K562 (cell line): Measurements from ENCODE around the gene NR2F1. TPM values are rescaled to one million over a fixed set of nuclear protein-coding genes. Genes with fewer than 3 reads are reported as not detected.

Experiments
- ATAC-seq: fragments of 200-7000 bp; cut with Tn5 transposase; 3 replicates; pipeline ENCODE4 v1.9.1; 2020; ENCODE audit warnings: moderate library complexity
- BruUV-seq: library from RNA; stranded (reverse); fragments of 400-500 nt; replicated peaks from 2 replicates; lab custom pipeline; 2021; lab: Mats Ljungman, UMichigan
- CTCF ChIA-PET: fragments of 300-600 bp; formaldehyde crosslinking; extraction: SDS; loops from one replicate; lab custom pipeline; 2021; ENCODE audit warnings: low intra/inter-chr PET ratio; lab: Yijun Ruan, JAX
- POLR2A ChIA-PET: fragments of 300-600, 350-650 bp; sonication (Branson Sonifier 250); formaldehyde crosslinking; extraction: SDS; loops from one replicate; lab custom pipeline; 2021; ENCODE audit warnings: antibody characterized with exemption, inconsistent platforms; lab: Yijun Ruan, JAX
- DNase-seq, 4 experiments: peaks; one replicate each; pipeline versions ENCODE4 v3.0.0 to v3.0.0-alpha.2; 2011 to 2018; ENCODE audit warnings: low spot score in 3 of 4, mixed read lengths in 3 of 4; ENCODE audit errors: extremely low read depth in 1 of 4
- FAIRE-seq: peaks from 2 replicates; lab custom pipeline; 2011; peaks lifted over from hg19 to GRCh38; lab: Jason Lieb, UNC
- H2AFZ ChIP-seq: 2 replicates; pipeline ENCODE4 v1.6.0; 2011; ENCODE audit warnings: low read depth, low read length, control low read depth, inconsistent platforms
- H3K27ac ChIP-seq: fragments of 200-600 bp; 3 replicates; pipeline ENCODE4 v1.8.0; 2011; ENCODE audit warnings: low read depth, mild to moderate bottlenecking, control low read depth, inconsistent platforms, low read length, moderate library complexity, mixed read lengths; ENCODE audit errors: extremely low read depth
- H3K27me3 ChIP-seq, 2 experiments: fragments of 300-600 bp in 1 of 2; 2 replicates in 1 of 2; 3 replicates in 1 of 2; pipeline versions ENCODE4 v1.6.0 to v1.8.0; 2011; ENCODE audit warnings: inconsistent platforms in 2 of 2, low read length in 2 of 2, mild to moderate bottlenecking in 1 of 2, mixed read lengths in 1 of 2, moderate library complexity in 1 of 2; ENCODE audit not compliant: control insufficient read depth in 2 of 2, insufficient read depth in 2 of 2
- H3K36me3 ChIP-seq: fragments of 300-600 bp; 3 replicates; pipeline ENCODE4 v1.8.0; 2011; ENCODE audit warnings: mild to moderate bottlenecking, low read length, inconsistent platforms; ENCODE audit not compliant: control insufficient read depth, insufficient read depth
- H3K4me1 ChIP-seq, 2 experiments: fragments of 200-600 bp in 1 of 2; replicated peaks in 1 of 2; 2 replicates in 1 of 2; 3 replicates in 1 of 2; pipeline versions ENCODE4 v1.5.1 to v1.8.0; 2011; ENCODE audit warnings: inconsistent platforms in 2 of 2, low read length in 2 of 2, mild to moderate bottlenecking in 1 of 2, mixed read lengths in 1 of 2, moderate library complexity in 1 of 2; ENCODE audit not compliant: control insufficient read depth in 2 of 2, insufficient read depth in 2 of 2
- H3K4me2 ChIP-seq: 2 replicates; pipeline ENCODE4 v1.6.1; 2011; ENCODE audit warnings: low read length, control low read depth, inconsistent platforms, mixed read lengths; ENCODE audit not compliant: insufficient read depth
- H3K4me3 ChIP-seq: fragments of 200-600 bp; sonication (generic), shearing (Covaris generic); 2 replicates; pipeline ENCODE4 v1.5.1; 2016; ENCODE audit warnings: control low read depth, inconsistent platforms
- H3K79me2 ChIP-seq: fragments of 200-600 bp; 3 replicates; pipeline ENCODE4 v1.8.0; 2011; ENCODE audit warnings: low read length, inconsistent platforms; ENCODE audit not compliant: control insufficient read depth, insufficient read depth
- H3K9ac ChIP-seq, 2 experiments: 2 replicates each; pipeline versions ENCODE4 v1.6.0 to v1.6.1; 2011; ENCODE audit warnings: low read depth in 2 of 2, low read length in 2 of 2, control low read depth in 1 of 2, inconsistent platforms in 1 of 2, mild to moderate bottlenecking in 1 of 2, mixed read lengths in 1 of 2; ENCODE audit not compliant: insufficient read depth in 1 of 2
- H3K9me1 ChIP-seq: one replicate; pipeline ENCODE4 v1.6.0; 2011; ENCODE audit warnings: inconsistent platforms, mild to moderate bottlenecking, low read length, moderate library complexity; ENCODE audit not compliant: control insufficient read depth, insufficient read depth
- H3K9me3 ChIP-seq: replicated peaks from 2 replicates; pipeline ENCODE4 v1.5.1; 2011; ENCODE audit warnings: low read depth, low read length, inconsistent platforms; ENCODE audit not compliant: control insufficient read depth, insufficient read depth
- H4K20me1 ChIP-seq: replicated peaks from 2 replicates; pipeline ENCODE4 v1.6.1; 2011; ENCODE audit warnings: low read length, inconsistent platforms, mixed read lengths; ENCODE audit not compliant: control insufficient read depth, insufficient read depth
- BMI1 ChIP-seq: fragments of 150-350 bp; IDR thresholded peaks from 2 replicates; pipeline ENCODE4 v1.6.1; 2014; ENCODE audit warnings: low read length
- EGR1 ChIP-seq: fragments of 450-650 bp; conservative IDR thresholded peaks from 2 replicates; pipeline ENCODE4 v1.6.1; 2017; ENCODE audit warnings: mild to moderate bottlenecking
- FOS ChIP-seq: IDR thresholded peaks from 3 replicates; pipeline ENCODE4 v1.6.1; 2011; ENCODE audit not compliant: insufficient read length; ENCODE audit errors: extremely low read depth
- FOXJ3 ChIP-seq: sonication (generic); formaldehyde crosslinking; IDR thresholded peaks from 2 replicates; pipeline ENCODE4 v1.4.0; 2020; ENCODE audit warnings: mild to moderate bottlenecking, missing genetic modification reagents
- FOXO4 ChIP-seq: fragments of 450-650 bp; formaldehyde crosslinking; IDR thresholded peaks from 2 replicates; pipeline ENCODE4 v1.4.0; 2020; ENCODE audit warnings: mild to moderate bottlenecking, moderate library complexity
- TCFL5 ChIP-seq: fragments of 250-450 bp; sonication (Bioruptor Pico); conservative IDR thresholded peaks from 2 replicates; pipeline ENCODE4 v1.6.1; 2021; ENCODE audit warnings: mild to moderate bottlenecking, moderate library complexity, matching md5 sums
- ZNF324 ChIP-seq: fragments of 250-450 bp; sonication (Bioruptor Pico); IDR thresholded peaks from 2 replicates; pipeline ENCODE4 v1.4.0; 2020; ENCODE audit warnings: mild to moderate bottlenecking
- ZNF589 ChIP-seq: fragments of 200-800 bp; sonication (Bioruptor generic); IDR thresholded peaks from 2 replicates; pipeline ENCODE4 v1.6.1; 2016; ENCODE audit warnings: low read depth, missing genetic modification characterization, missing compliant biosample characterization
- ZNF695 ChIP-seq: fragments of 450-650 bp; formaldehyde crosslinking; IDR thresholded peaks from 2 replicates; pipeline ENCODE4 v1.4.0; 2020; ENCODE audit warnings: mild to moderate bottlenecking, moderate library complexity
- ZNF699 ChIP-seq: fragments of 250-450 bp; sonication (Bioruptor Pico); IDR thresholded peaks from 2 replicates; pipeline ENCODE4 v1.8.0; 2021; ENCODE audit warnings: mild to moderate bottlenecking, moderate library complexity; ENCODE audit not compliant: insufficient replicate concordance
- WGBS: fragments of 100-300 bp; shearing (Covaris generic); methylation state at CpG from one replicate; pipeline ENCODE4 v1.1.6; 2016; ENCODE audit warnings: low coverage, mixed read lengths; ENCODE audit not compliant: insufficient coverage; ENCODE audit errors: missing lambda C conversion rate; 5-methylcytosine and 5-hydroxymethylcytosine counted together
- in situ Hi-C: fragments of 300-500 bp; cut with MboI; formaldehyde crosslinking; loops from 4 replicates; pipeline ENCODE4 v1.15.0; 2018; ENCODE audit warnings: inconsistent platforms, mixed read lengths
- intact Hi-C: fragments of 100-400 bp; cut with micrococcal nuclease; formaldehyde crosslinking; loops from 2 replicates; pipeline ENCODE4 v1.14.2; 2022
- polyA plus RNA-seq, 8 experiments: library from polyadenylated mRNA; depleted of rRNA in 4 of 8; stranded (reverse) in 5 of 8; unstranded in 3 of 8; fragments of >200 nt; fragmentation: Nextera tagmentation in 2 of 8; fragmentation: Illumina TruSeq in 1 of 8; extraction: Ambion mirVana in 2 of 8; extraction: Trizol in 1 of 8; gene quantifications; 2 replicates each; pipeline versions ENCODE4 v1.2.1 to v1.2.3, GENCODE V29; 2011 to 2014; ENCODE audit warnings: inconsistent platforms in 1 of 8, missing spikeins in 1 of 8
- total RNA-seq, 7 experiments: library from RNA; depleted of rRNA in 6 of 7; stranded (reverse); fragments of >200 nt in 6 of 7; fragmentation: Illumina TruSeq in 2 of 7; extraction: Trizol in 2 of 7; gene quantifications; 2 replicates each; pipeline versions ENCODE4 v1.2.1 to v1.2.3, GENCODE V29; 2011 to 2021; ENCODE audit warnings: low replicate concordance in 1 of 7

Gene NR2F1
- total and polyA plus RNA-seq, 9 of the 15 experiments (the other 6 are each of a cell fraction or from before 2014, with no cell fraction given) = 0.18 TPM; not detected in 8

DNA sequence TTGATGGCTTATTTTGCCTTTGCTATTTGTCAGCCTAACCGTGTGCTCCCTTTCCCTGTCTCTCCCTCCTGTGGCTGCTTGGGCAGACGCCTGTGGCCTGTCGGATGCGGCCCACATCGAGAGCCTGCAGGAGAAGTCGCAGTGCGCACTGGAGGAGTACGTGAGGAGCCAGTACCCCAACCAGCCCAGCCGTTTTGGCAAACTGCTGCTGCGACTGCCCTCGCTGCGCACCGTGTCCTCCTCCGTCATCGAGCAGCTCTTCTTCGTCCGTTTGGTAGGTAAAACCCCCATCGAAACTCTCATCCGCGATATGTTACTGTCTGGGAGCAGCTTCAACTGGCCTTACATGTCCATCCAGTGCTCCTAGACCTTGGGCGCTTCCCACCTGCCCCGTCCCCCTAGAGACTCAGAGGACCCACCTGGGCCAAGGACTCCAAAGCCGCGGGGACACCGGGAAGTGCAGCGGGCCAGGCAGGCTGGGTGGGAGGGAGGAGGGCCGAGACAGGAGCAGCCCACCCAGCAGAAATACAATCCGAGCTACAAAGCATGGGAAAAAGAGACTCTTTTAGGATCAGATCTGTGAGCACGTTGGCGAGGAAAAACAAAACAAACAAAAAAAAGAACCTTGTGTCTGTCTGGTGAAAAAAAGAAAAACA, 10.6 kb downstream of the NR2F1 start:
- ATAC-seq (no peak), FAIRE-seq (no peak), DNase-seq (no peak)
- no peaks in the 10 kb centered on the region for H3K9me1 ChIP-seq
- in situ Hi-C loops = loop anchor here (25.0 kb wide), 1 partner anchor 1144 kb away; no protein-coding TSS in a partner anchor
- H2AFZ ChIP-seq = no peak overlapping the region
- H3K9ac ChIP-seq = no peak overlapping the region
- H3K4me2 ChIP-seq = no peak overlapping the region
- no peak overlapping the region for H3K4me3 ChIP-seq
- H3K27ac ChIP-seq = no peak overlapping the region
- WGBS = 0% methylated on average over 26 of the region's 30 CpGs
- no peaks in the 10 kb centered on the region for H3K36me3 ChIP-seq
- intact Hi-C loops = no loop called here
- ChIA-PET POLR2A (no interaction called here), CTCF (no interaction called here)
- TF ChIP-seq ZNF699 (CRISPR knock-in tag) (no peak), ZNF695 (CRISPR knock-in tag) (no peak), ZNF589 (CRISPR knock-in tag) (no peak), BMI1 (no peak), FOXJ3 (no peak), FOXO4 (CRISPR knock-in tag) (no peak), TCFL5 (CRISPR knock-in tag) (no peak), FOS (no peak), EGR1 (no peak), ZNF324 (CRISPR knock-in tag) (no peak)
- peaks cover 0 to 4% of the 10 kb centered on the region in 2 experiments; a peak in 2 of 5 replicates for H3K4me1 ChIP-seq
- no peaks in the 10 kb centered on the region for H3K79me2 ChIP-seq
- no peaks in the 10 kb centered on the region for H4K20me1 ChIP-seq
- no TSS peak for BruUV-seq
- peaks cover 2 to 33% of the 10 kb centered on the region in 2 experiments; a peak in 3 of 5 replicates for H3K27me3 ChIP-seq
- no peaks in the 10 kb centered on the region for H3K9me3 ChIP-seq
